Measurements from ENCODE around the gene AP2A2.

AP2A2 gene

DNA sequence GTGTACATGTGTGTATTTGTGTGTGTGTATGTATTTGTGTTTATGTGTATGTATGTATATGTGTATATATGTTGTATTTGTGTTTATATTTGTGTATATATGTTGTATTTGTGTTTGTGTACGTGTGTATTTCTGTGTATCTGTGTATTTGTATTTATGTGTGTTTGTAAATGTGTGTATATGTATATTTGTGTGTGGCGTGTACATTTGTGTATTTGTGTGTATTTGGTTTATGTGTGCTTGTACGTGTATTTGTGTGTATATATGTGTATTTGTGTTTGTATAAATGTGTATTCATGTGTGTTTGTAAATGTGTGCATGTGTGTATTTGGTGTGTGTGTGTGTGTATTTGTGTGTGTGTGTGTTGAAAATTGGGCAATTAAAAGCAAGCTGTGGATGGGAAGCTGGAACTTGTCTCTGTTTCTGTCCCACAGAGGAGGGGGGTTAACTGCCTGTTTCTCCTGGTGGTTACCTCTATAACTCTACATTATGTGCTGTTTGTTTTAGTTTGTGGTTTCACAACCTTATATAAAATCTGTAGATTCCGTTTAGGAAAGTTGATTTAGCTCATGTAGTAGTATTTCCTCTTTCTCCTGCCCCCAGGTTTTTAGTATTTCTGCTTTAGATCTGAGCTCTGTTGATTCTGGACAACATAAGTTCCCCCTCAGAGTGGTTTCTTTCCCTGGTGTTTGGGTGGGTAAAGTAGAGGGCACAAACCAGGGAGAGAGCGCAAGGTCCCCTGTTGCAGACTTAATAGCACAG is 28.9 kb downstream of the AP2A2 start:
- H3K14ac ChIP-seq (ENCODE audit: low read length in 2 of 2): no peak overlapping the region
- H3K4ac ChIP-seq (ENCODE audit: low read depth in 1 of 2, low read length in 2 of 2): no peak overlapping the region
- H3K9me3 ChIP-seq (ENCODE audit: control insufficient read depth, low read length): peaks cover 5% of the 10 kb centered on the region
- 98% methylated on average over 4 of the region's 5 CpGs for WGBS
- no peak overlapping the region for H2BK120ac ChIP-seq (ENCODE audit: low read depth, low read length)
- H4K91ac ChIP-seq (ENCODE audit: low read length): no peak overlapping the region
- no peak overlapping the region for H3K4me3 ChIP-seq (ENCODE audit: insufficient read depth in 1 of 2, low read depth in 1 of 2, low read length in 2 of 2)
- H3K36me3 ChIP-seq (ENCODE audit: control insufficient read depth in 1 of 2, insufficient read depth in 2 of 2, low read depth in 1 of 2, low read length in 2 of 2): peaks cover 18 to 25% of the 10 kb centered on the region in 2 experiments
- H2AK5ac ChIP-seq (ENCODE audit: low read length, severe bottlenecking): no peak overlapping the region
- no peak overlapping the region for H2BK15ac ChIP-seq (ENCODE audit: low read depth, poor library complexity, severe bottlenecking)
- no peak overlapping the region for H3K27ac ChIP-seq (ENCODE audit: low read length, poor library complexity, severe bottlenecking)
- H3K4me1 ChIP-seq (ENCODE audit: control insufficient read depth, insufficient read depth, low read depth, low read length): peaks cover 26% of the 10 kb centered on the region
- H2AFZ ChIP-seq (ENCODE audit: low read depth, low read length): no peak overlapping the region
- H2BK5ac ChIP-seq (ENCODE audit: low read depth, low read length, poor library complexity, severe bottlenecking): no peak overlapping the region
- no peak for DNase-seq
- no peaks in the 10 kb centered on the region for H3K27me3 ChIP-seq (ENCODE audit: control insufficient read depth in 1 of 2, insufficient read depth in 1 of 2, low read length in 2 of 2)
- H3K18ac ChIP-seq (ENCODE audit: low read depth in 1 of 2, low read length in 2 of 2): peak overlapping the region in 1 of 2 experiments; percentile 37
- no peak overlapping the region for H3K9ac ChIP-seq (ENCODE audit: low read length)
- H3K23ac ChIP-seq (ENCODE audit: low read length in 2 of 2): no peak overlapping the region
- no peak overlapping the region for H4K8ac ChIP-seq (ENCODE audit: low read length)
- H2BK12ac ChIP-seq (ENCODE audit: low read length in 2 of 2): no peak overlapping the region
- no peak overlapping the region for H3K4me2 ChIP-seq (ENCODE audit: low read length, poor library complexity, severe bottlenecking)
- H3K79me1 ChIP-seq (replicated peaks; ENCODE audit: low read length, poor library complexity, severe bottlenecking): peaks cover 23% of the 10 kb centered on the region

DNA sequence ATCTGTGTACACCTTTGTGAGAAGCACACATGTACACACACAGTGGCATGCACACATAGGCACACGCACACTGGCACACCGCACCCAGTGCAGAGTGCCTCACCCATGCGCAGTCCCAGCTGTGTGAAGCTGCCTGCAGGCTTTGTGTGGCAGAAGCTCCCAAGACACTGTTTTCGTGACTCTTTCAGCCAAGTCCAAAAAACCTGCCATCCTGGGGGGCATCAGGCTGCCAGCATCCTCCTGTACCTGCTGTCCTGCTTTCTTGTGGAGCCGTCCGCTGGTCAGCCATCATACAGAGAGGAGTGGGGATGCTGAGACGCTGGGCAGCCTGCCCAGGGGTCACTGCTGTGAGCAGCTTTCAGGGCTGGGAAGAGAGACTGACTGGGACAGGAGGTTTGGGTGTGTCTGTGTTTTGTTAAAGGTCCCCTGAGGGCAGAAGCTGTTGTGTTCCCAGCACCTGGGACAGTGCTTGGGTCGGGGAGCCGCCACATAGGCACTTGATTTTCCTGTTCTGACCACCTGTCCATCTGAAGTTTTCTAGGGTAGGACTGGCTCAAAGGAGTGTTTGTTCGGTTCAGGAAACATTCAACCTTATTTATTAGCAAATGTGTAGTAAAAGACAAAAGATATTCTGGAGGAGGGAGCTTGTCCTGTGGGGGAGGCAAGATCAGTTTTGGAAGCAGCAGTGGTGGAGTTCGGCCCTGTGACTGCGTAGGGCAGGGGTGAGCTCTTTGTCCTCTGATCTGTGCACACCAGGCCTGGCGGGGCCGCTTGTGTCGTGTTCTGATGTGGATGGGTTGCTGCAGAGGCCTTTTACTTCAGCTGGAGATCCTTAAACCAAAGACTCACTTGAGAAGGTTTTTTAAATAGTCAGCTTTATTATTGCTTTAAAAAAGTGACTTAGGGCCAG is 29.7 kb downstream of the AP2A2 start:
- no peak overlapping the region for H3K23ac ChIP-seq (ENCODE audit: low read length in 2 of 2)
- no peak for DNase-seq
- H2AK5ac ChIP-seq (ENCODE audit: low read length, severe bottlenecking): peak overlapping the region; percentile 20
- peaks cover 27 to 30% of the 10 kb centered on the region in 2 experiments for H3K36me3 ChIP-seq (ENCODE audit: control insufficient read depth in 1 of 2, insufficient read depth in 2 of 2, low read depth in 1 of 2, low read length in 2 of 2)
- no peak overlapping the region for H4K91ac ChIP-seq (ENCODE audit: low read length)
- H2BK12ac ChIP-seq (ENCODE audit: low read length in 2 of 2): no peak overlapping the region
- H3K4ac ChIP-seq (ENCODE audit: low read depth in 1 of 2, low read length in 2 of 2): no peak overlapping the region
- no peak overlapping the region for H3K4me3 ChIP-seq (ENCODE audit: insufficient read depth in 1 of 2, low read depth in 1 of 2, low read length in 2 of 2)
- no peak overlapping the region for H3K9ac ChIP-seq (ENCODE audit: low read length)
- H3K27me3 ChIP-seq (ENCODE audit: control insufficient read depth in 1 of 2, insufficient read depth in 1 of 2, low read length in 2 of 2): no peaks in the 10 kb centered on the region
- no peaks in the 10 kb centered on the region for H3K9me3 ChIP-seq (ENCODE audit: control insufficient read depth, low read length)
- H2AFZ ChIP-seq (ENCODE audit: low read depth, low read length): no peak overlapping the region
- no peak overlapping the region for H2BK5ac ChIP-seq (ENCODE audit: low read depth, low read length, poor library complexity, severe bottlenecking)
- H3K18ac ChIP-seq (ENCODE audit: low read depth in 1 of 2, low read length in 2 of 2): peak overlapping the region in 1 of 2 experiments; percentile 37
- H2BK15ac ChIP-seq (ENCODE audit: low read depth, poor library complexity, severe bottlenecking): no peak overlapping the region
- H3K27ac ChIP-seq (ENCODE audit: low read length, poor library complexity, severe bottlenecking): no peak overlapping the region
- peaks cover 26% of the 10 kb centered on the region for H3K4me1 ChIP-seq (ENCODE audit: control insufficient read depth, insufficient read depth, low read depth, low read length)
- peaks cover 25% of the 10 kb centered on the region for H3K79me1 ChIP-seq (replicated peaks; ENCODE audit: low read length, poor library complexity, severe bottlenecking)
- no peak overlapping the region for H3K14ac ChIP-seq (ENCODE audit: low read length in 2 of 2)
- H3K4me2 ChIP-seq (ENCODE audit: low read length, poor library complexity, severe bottlenecking): no peak overlapping the region
- H2BK120ac ChIP-seq (ENCODE audit: low read depth, low read length): no peak overlapping the region
- H4K8ac ChIP-seq (ENCODE audit: low read length): no peak overlapping the region
- 91% methylated on average over 14 of the region's 15 CpGs for WGBS

DNA sequence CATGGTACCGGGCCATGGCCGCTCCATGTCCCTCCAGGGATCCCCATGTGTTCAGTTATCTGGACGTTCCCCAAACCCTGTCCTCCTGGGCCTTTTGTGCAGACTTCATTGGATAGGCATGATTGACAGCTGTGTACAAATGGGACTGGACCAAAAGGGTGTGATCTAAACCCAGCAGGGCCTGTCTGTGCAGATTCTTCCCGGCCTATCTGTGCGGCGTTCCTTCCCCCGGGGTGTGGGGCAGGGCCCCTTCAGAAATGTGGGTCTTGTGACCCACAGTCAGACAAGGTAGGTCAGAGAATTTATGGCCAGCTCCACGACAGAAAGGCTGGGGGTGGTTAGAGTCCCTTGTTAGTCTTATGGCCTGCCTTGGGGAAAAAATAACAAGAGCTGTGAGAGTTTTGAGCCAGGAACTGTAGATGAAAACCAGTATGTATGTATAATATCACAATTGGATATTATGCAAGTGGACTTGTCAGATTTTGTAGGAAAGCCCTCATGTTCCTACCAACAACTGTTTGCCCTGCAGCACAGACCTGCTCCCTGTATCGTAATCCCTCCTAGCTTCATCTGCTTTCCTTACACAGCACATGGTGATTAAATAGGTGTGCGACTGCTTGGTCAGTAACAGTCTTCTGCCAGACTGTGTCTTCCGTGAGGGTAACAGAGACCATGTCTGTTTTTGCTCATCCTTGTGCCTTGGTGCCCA is 31.7 kb downstream of the AP2A2 start:
- no peak overlapping the region for H3K23ac ChIP-seq (ENCODE audit: low read length in 2 of 2)
- DNase-seq: no peak
- H2BK12ac ChIP-seq (ENCODE audit: low read length in 2 of 2): no peak overlapping the region
- H3K9ac ChIP-seq (ENCODE audit: low read length): no peak overlapping the region
- H3K4me3 ChIP-seq (ENCODE audit: insufficient read depth in 1 of 2, low read depth in 1 of 2, low read length in 2 of 2): no peak overlapping the region
- H3K79me1 ChIP-seq (replicated peaks; ENCODE audit: low read length, poor library complexity, severe bottlenecking): peaks cover 30% of the 10 kb centered on the region
- H4K8ac ChIP-seq (ENCODE audit: low read length): peak overlapping the region; percentile 46
- no peak overlapping the region for H2BK120ac ChIP-seq (ENCODE audit: low read depth, low read length)
- no peak overlapping the region for H4K91ac ChIP-seq (ENCODE audit: low read length)
- no peak overlapping the region for H2AK5ac ChIP-seq (ENCODE audit: low read length, severe bottlenecking)
- no peaks in the 10 kb centered on the region for H3K27me3 ChIP-seq (ENCODE audit: control insufficient read depth in 1 of 2, insufficient read depth in 1 of 2, low read length in 2 of 2)
- no peak overlapping the region for H2AFZ ChIP-seq (ENCODE audit: low read depth, low read length)
- no peak overlapping the region for H2BK15ac ChIP-seq (ENCODE audit: low read depth, poor library complexity, severe bottlenecking)
- peaks cover 45 to 46% of the 10 kb centered on the region in 2 experiments for H3K36me3 ChIP-seq (ENCODE audit: control insufficient read depth in 1 of 2, insufficient read depth in 2 of 2, low read depth in 1 of 2, low read length in 2 of 2)
- H2BK5ac ChIP-seq (ENCODE audit: low read depth, low read length, poor library complexity, severe bottlenecking): no peak overlapping the region
- H3K9me3 ChIP-seq (ENCODE audit: control insufficient read depth, low read length): no peaks in the 10 kb centered on the region
- no peak overlapping the region for H3K18ac ChIP-seq (ENCODE audit: low read depth in 1 of 2, low read length in 2 of 2)
- 84% methylated on average over 11 of the region's 11 CpGs for WGBS
- H3K4me1 ChIP-seq (ENCODE audit: control insufficient read depth, insufficient read depth, low read depth, low read length): peaks cover 22% of the 10 kb centered on the region
- no peak overlapping the region for H3K4me2 ChIP-seq (ENCODE audit: low read length, poor library complexity, severe bottlenecking)
- H3K4ac ChIP-seq (ENCODE audit: low read depth in 1 of 2, low read length in 2 of 2): no peak overlapping the region
- H3K14ac ChIP-seq (ENCODE audit: low read length in 2 of 2): no peak overlapping the region
- no peak overlapping the region for H3K27ac ChIP-seq (ENCODE audit: low read length, poor library complexity, severe bottlenecking)

Measured in mesenchymal stem cell (in vitro differentiated cells and primary cell).